ENCODE results near the gene CLEC3A.
"Not testable (repeated sequence)": the region's sequence is repeated elsewhere in the genome, so short reads cannot be mapped to it uniquely, and the experiment has no call there.

The CLEC3A gene

GRCh38 chr16:78028018-78028417 is 5.7 kb downstream of the CLEC3A start:
- DNase-seq (ENCODE audit: low spot score): no peak

DNA sequence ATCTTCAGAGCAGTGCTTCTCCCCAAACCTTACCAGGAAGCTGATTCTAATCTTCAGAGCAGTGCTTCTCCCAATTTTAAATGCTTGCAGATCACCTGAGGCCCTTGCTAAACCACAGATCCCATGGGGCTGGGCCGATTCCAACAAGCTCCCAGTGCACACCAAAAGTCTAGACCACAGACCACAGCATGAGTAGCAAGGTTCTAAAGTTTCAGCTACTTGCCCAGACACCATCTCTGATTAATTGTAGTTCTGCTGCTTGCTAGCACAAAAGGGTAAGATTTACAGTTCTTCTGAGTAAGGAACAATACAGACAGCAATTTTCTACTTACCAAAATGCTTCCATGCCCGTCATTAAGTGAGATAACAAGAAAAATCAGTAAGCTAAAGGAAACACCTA is 12.2 kb downstream of the CLEC3A start:
- DNase-seq (ENCODE audit: low spot score): no peak

DNA sequence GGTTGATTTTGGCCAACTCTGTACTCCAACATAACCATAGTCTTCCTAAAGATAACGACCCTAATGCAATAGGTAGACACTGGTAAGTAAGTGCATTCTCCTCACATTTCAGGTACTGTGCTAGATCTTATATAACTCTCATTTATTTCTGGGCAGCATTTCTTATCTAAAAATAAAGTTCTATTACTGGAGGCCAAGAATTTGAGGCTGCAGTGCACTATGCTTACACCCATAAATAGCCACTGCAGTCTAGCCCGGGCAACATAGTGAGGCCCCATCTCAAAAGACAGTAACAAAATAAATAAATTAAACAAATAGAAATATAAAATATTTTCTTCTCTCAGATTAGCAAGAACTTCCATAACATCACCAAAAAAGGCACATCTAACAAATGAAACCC is 12.7 kb downstream of the CLEC3A start:
- DNase-seq (ENCODE audit: low spot score): no peak

- DNase-seq (ENCODE audit: low spot score): no peak
Observed at GRCh38 chr16:78040396-78040795, 18.0 kb downstream of the CLEC3A start.

GRCh38 chr16:78045865-78046581 is 23.7 kb downstream of the CLEC3A start:
- DNase-seq (ENCODE audit: low spot score): no peak

DNA sequence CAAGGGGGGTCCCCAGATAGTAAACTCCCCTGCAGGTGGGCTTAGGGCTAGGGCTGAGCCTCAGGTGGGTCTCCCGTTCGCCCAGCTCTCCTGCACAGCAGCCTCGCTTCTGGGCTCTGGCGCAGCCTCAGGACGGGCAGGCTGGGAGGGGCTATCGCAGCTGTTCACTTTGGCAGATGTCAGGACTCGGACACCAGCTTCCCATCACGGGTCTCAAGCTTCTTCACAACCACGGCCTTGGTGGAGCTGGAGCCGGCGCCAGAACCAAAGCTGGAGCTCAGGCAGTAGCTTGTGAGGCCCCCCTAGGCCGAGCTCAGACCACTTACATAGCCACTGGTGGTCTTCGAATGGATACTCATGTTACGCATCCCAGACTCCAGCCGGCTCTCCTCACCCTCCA is 26.0 kb downstream of the CLEC3A start:
- no peak for DNase-seq (ENCODE audit: low spot score)

DNA sequence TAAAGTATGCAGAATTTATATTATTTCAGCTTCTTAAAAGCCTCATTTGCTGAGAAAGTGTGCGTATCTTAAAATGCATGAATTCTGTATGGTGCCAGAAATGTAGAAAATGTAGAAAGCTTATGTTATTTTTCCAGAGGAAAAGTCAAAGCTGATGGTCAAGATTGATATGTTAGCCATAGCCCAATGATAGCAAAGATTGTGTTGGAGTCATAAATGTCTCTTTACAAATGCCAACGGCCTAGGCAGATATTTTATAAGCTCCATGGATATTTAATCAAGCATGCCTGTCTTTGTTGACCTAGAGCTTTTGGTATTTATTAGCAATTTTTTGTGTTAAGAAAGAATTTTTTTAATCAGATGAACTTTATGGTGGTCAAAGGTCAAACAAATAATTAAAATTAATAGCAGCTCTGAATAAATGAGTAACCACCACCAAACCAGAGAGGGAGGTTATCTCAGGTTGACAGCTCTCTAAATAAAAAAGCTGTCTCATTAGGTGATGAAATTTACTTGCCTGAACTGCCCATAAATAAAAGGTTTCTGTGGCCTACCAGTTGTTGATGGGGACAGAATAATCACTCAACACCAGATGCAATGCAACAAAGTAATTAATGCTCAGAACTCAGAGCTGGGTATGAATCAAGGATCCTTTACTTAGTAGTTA is 28.5 kb downstream of the CLEC3A start:
- no peak for DNase-seq (ENCODE audit: low spot score)

DNA sequence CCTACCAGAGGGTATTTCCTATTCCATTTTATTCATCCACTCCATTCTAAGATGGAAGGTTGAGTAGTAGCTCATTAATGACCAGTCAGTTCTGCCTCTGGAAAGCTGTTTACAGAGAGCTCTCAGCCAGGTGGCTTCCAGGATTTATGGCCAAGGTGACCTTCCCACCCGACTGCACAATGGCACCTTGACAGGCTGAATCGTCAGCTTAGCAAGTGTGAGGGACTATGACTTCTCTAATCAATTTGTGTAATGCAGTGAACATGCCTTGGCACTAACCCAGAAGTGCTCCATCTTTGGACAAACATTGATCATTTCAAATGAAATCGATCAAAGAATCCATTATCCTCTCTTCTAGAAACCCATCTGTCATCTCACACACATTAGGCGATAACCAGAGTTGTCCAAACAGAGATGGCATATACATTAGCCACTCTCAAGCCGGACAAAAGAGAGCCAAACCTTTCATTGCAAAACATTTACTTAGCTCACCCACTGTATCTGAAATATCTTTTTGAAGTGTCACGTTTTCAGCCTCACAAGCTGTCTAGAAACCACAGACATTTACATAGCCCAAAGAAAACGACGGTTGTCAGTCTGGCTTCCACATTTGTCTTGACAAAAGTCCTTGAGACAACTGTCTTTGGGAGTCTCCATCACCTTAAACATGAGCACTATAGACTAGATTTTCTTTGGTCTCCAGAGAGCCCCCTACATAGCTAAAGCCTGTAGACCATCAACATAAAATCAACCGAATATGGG is 35.6 kb downstream of the CLEC3A start:
- no peak for DNase-seq (ENCODE audit: low spot score)

- not testable (repeated sequence) for DNase-seq (ENCODE audit: low spot score)
Observed at GRCh38 chr16:78059806-78060205, 37.5 kb downstream of the CLEC3A start.

GRCh38 chr16:78060295-78060694 is 37.9 kb downstream of the CLEC3A start:
- no peak for DNase-seq (ENCODE audit: low spot score)

- DNase-seq (ENCODE audit: low spot score): no peak
Observed at GRCh38 chr16:78060809-78061208, 38.5 kb downstream of the CLEC3A start.

GRCh38 chr16:78065319-78065718 is 43.0 kb downstream of the CLEC3A start:
- no peak for DNase-seq (ENCODE audit: low spot score)

- no peak for DNase-seq (ENCODE audit: low spot score)
Observed at GRCh38 chr16:78069913-78070312, 47.6 kb downstream of the CLEC3A start.

- no peak for DNase-seq (ENCODE audit: low spot score)
Observed at GRCh38 chr16:78072275-78072674, 49.9 kb downstream of the CLEC3A start.

DNA sequence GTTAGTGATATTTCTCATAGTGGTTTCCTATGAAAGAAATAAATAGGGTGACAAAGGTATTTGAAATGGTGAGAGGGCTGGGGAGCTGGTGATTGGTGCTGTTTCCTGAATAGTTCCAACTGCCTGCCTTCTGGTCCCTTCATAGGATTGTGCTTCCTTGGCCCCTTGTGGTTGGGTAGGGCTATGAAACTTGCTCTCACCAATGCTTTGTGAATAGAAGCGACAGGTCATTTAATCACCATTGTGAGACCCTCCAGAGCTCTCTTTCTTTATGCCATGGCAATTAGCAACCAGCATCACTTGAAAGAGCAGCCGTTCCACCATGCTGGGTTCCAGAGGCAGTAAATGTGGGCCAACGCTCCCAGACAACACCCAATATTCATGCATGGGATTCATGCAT is 53.5 kb downstream of the CLEC3A start:
- no peak for DNase-seq (ENCODE audit: low spot score)

GRCh38 chr16:78081341-78081740 is 59.0 kb downstream of the CLEC3A start:
- no peak for DNase-seq (ENCODE audit: low spot score)
